ENCODE results near the gene SPO11. TPM values are rescaled to one million over a fixed set of nuclear protein-coding genes. Genes with fewer than 3 reads are reported as not detected.
"Not testable (repeated sequence)": the region's sequence is repeated elsewhere in the genome, so short reads cannot be mapped to it uniquely, and the experiment has no call there.

Gene SPO11
- total RNA-seq, 1 experiment from 2014 or later = not detected

- intact Hi-C loops (cut with micrococcal nuclease) = loop anchor here (1.0 to 5.0 kb wide), 2 partner anchors 257 to 794 kb away; no protein-coding TSS in a partner anchor
- no TSS peak for BruUV-seq (replicated peaks)
- H3K36me3 Mint-ChIP-seq (ENCODE audit: insufficient read depth, unreplicated experiment) = no peaks in the 10 kb centered on the region
- no peaks in the 10 kb centered on the region for H3K27me3 Mint-ChIP-seq (ENCODE audit: insufficient read depth, unreplicated experiment)
- H3K9me3 Mint-ChIP-seq (ENCODE audit: unreplicated experiment) = no peaks in the 10 kb centered on the region
- ChIA-PET POLR2A (interaction anchor here (1.1 to 1.5 kb wide), 2 partner anchors 14 to 168 kb away, joined by 3 to 5 read pairs; no protein-coding TSS in a partner anchor), CTCF (interaction anchor here (0.6 to 14.7 kb wide), 53 partner anchors 11 to 1160 kb away, joined by 3 to 485 read pairs (median 4); partner anchors contain the start of genes PMEPA1 and SPO11)
- peak; percentile 75 for DNase-seq (ENCODE audit: unreplicated experiment)
- no peaks in the 10 kb centered on the region for H3K4me1 Mint-ChIP-seq (ENCODE audit: insufficient read depth, unreplicated experiment)
- no peak overlapping the region for H3K27ac Mint-ChIP-seq (ENCODE audit: low read depth, unreplicated experiment)
- TF ChIP-seq CTCF (IDR thresholded peaks at IDR 0.05; ENCODE audit: unreplicated experiment) = peak; percentile 66
- H3K4me3 Mint-ChIP-seq (ENCODE audit: unreplicated experiment) = no peak overlapping the region
Observed at GRCh38 chr20:57346477-57346876, 16.9 kb downstream of the SPO11 start.

- BruUV-seq (replicated peaks) = no TSS peak
- peaks cover 7% of the 10 kb centered on the region for H3K4me1 Mint-ChIP-seq (ENCODE audit: insufficient read depth, unreplicated experiment)
- no peak overlapping the region for H3K4me3 Mint-ChIP-seq (ENCODE audit: unreplicated experiment)
- POLR2A ChIA-PET = interaction anchor here (1.5 kb wide), 1 partner anchor 168 kb away, joined by 3 read pairs; no protein-coding TSS in a partner anchor
- CTCF ChIA-PET = interaction anchor here (0.5 to 14.7 kb wide), 17 partner anchors 17 to 800 kb away, joined by 3 to 485 read pairs (median 5); partner anchors contain the start of gene SPO11
- no peaks in the 10 kb centered on the region for H3K27me3 Mint-ChIP-seq (ENCODE audit: insufficient read depth, unreplicated experiment)
- no peak for TF ChIP-seq CTCF (IDR thresholded peaks at IDR 0.05; ENCODE audit: unreplicated experiment)
- H3K36me3 Mint-ChIP-seq (ENCODE audit: insufficient read depth, unreplicated experiment) = peaks cover 7% of the 10 kb centered on the region
- no peak overlapping the region for H3K27ac Mint-ChIP-seq (ENCODE audit: low read depth, unreplicated experiment)
- DNase-seq (ENCODE audit: unreplicated experiment) = no peak
- intact Hi-C loops (cut with micrococcal nuclease) = loop anchor here (5.0 kb wide), 1 partner anchor 795 kb away; no protein-coding TSS in a partner anchor
- no peaks in the 10 kb centered on the region for H3K9me3 Mint-ChIP-seq (ENCODE audit: unreplicated experiment)
Observed at GRCh38 chr20:57347393-57347792, 17.8 kb downstream of the SPO11 start.

DNA sequence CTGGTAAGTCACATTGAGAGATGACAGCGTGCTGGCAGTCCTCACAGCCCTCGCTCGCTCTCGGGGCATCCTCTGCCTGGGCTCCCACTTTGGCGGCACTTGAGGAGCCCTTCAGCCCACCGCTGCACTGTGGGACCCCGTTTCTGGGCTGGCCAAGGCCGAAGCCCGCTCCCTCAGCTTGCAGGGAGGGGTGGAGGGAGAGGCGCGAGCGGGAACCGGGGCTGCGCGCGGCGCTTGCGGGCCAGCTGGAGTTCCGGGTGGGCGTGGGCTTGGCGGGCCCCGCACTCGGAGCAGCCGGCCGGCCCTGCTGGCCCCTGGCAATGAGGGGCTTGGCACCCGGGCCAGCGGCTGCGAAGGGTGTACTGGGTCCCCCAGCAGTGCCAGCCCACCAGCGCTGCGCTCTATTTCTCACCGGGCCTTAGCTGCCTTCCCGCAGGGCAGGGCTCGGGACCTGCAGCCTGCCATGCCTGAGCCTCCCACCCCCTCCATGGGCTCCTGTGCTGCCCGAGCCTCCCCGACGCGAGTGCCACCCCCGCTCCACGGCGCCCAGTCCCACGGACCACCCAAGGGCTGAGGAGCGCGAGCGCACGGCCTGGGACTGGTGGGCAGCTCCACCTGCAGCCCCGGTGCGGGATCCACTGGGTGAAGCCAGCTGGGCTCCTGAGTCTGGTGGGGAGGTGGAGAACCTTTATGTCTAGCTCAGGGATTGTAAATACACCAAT, 18.8 kb downstream of the SPO11 start:
- not testable (repeated sequence) for H3K27me3 Mint-ChIP-seq (ENCODE audit: insufficient read depth, unreplicated experiment); H3K9me3 Mint-ChIP-seq (ENCODE audit: unreplicated experiment); DNase-seq (ENCODE audit: unreplicated experiment); H3K4me3 Mint-ChIP-seq (ENCODE audit: unreplicated experiment); H3K27ac Mint-ChIP-seq (ENCODE audit: low read depth, unreplicated experiment); BruUV-seq (replicated peaks)
- Mint-ChIP-seq H3K4me1 (ENCODE audit: insufficient read depth, unreplicated experiment) (peaks cover 15% of the 10 kb centered on the region), H3K36me3 (ENCODE audit: insufficient read depth, unreplicated experiment) (peaks cover 14% of the 10 kb centered on the region)
- CTCF ChIA-PET = interaction anchor here (0.6 to 14.7 kb wide), 11 partner anchors 9 to 864 kb away, joined by 3 to 485 read pairs (median 4); partner anchors contain the start of gene SPO11
- POLR2A ChIA-PET = interaction anchor here (1.4 to 2.4 kb wide), 2 partner anchors 25 to 261 kb away, joined by 4 to 8 read pairs; no protein-coding TSS in a partner anchor
- intact Hi-C loops (cut with micrococcal nuclease) = loop anchor here (5.0 kb wide), 1 partner anchor 796 kb away; no protein-coding TSS in a partner anchor

DNA sequence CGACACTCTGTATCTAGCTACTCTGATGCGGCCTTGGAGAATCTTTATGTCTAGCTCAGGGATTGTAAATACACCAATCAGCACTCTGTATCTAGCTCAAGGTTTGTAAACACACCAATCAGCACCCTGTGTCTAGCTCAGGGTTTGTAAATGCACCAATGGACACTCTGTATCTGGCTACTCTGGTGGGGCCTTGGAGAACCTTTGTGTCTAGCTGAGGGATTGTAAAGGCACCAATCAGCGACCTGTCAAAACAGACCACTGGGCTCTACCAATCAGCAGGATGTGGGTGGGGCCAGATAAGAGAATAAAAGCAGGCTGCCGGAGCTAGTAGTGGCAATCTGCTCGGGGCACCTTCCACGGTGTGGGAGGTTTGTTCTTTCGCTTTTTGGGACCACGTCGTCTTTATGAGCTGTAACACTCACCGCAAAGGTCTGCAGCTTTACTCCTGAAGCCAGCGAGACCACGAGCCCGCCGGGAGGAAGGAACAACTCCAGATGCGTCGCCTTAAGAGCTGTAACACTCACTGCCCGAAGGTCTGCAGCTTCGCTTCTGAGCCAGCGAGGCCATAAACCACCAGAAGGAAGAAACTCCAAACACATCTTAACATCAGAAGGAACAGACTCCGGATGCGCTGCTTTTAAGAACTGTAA, 19.4 kb downstream of the SPO11 start:
- H3K9me3 Mint-ChIP-seq (ENCODE audit: unreplicated experiment); DNase-seq (ENCODE audit: unreplicated experiment); H3K4me3 Mint-ChIP-seq (ENCODE audit: unreplicated experiment); BruUV-seq (replicated peaks); H3K27me3 Mint-ChIP-seq (ENCODE audit: insufficient read depth, unreplicated experiment); H3K27ac Mint-ChIP-seq (ENCODE audit: low read depth, unreplicated experiment): not testable (repeated sequence)
- peaks cover 21% of the 10 kb centered on the region for H3K36me3 Mint-ChIP-seq (ENCODE audit: insufficient read depth, unreplicated experiment)
- intact Hi-C loops (cut with micrococcal nuclease) = loop anchor here (5.0 kb wide), 1 partner anchor 797 kb away; no protein-coding TSS in a partner anchor
- POLR2A ChIA-PET = interaction anchor here (1.0 to 2.4 kb wide), 5 partner anchors 16 to 262 kb away, joined by 3 to 8 read pairs (median 4); no protein-coding TSS in a partner anchor
- H3K4me1 Mint-ChIP-seq (ENCODE audit: insufficient read depth, unreplicated experiment) = peaks cover 15% of the 10 kb centered on the region
- CTCF ChIA-PET = interaction anchor here (0.6 to 14.7 kb wide), 8 partner anchors 9 to 863 kb away, joined by 3 to 485 read pairs (median 6); partner anchors contain the start of gene SPO11
